ENCODE data around the gene BANP.

- no peak for TF ChIP-seq CTCF (IDR thresholded peaks at IDR 0.05 in 2 of 3, conservative IDR thresholded peaks at IDR 0.05 in 1 of 3; ENCODE audit: borderline replicate concordance in 1 of 3, insufficient read depth in 1 of 3, low read depth in 2 of 3, low read length in 2 of 3)
- no peak for TF ChIP-seq MAX (IDR thresholded peaks at IDR 0.05)
- no peak for TF ChIP-seq REST (IDR thresholded peaks at IDR 0.05; ENCODE audit: low read depth)
- no peak for TF ChIP-seq CBX3 (IDR thresholded peaks at IDR 0.05; ENCODE audit: low read depth)
- no peak for TF ChIP-seq POLR2AphosphoS5 (IDR thresholded peaks at IDR 0.05; ENCODE audit: low read depth, low read length)
- no peak for TF ChIP-seq EZH2phosphoT487 (IDR thresholded peaks at IDR 0.05; ENCODE audit: borderline replicate concordance)
- TF ChIP-seq RAD21 (IDR thresholded peaks at IDR 0.05; ENCODE audit: low read depth): no peak
- no peak for TF ChIP-seq ZNF274 (IDR thresholded peaks at IDR 0.05; ENCODE audit: low read depth, low read length)
- no peak for TF ChIP-seq TCF7L2 (IDR thresholded peaks at IDR 0.05; ENCODE audit: borderline replicate concordance, extremely low read depth, insufficient read depth, insufficient read length)
Measured at GRCh38 chr16:87921236-87921773, 29.9 kb upstream of the BANP start.

Measured in HCT116 (cell line).